Fibroblast of skin of back (primary cell): Measurements from ENCODE around the gene RGL3.
"Not testable (repeated sequence)": the region's sequence is repeated elsewhere in the genome, so short reads cannot be mapped to it uniquely, and the experiment has no call there.

ENCODE experiments used
- DNase-seq: peaks from one replicate; pipeline ENCODE4 v3.0.0-alpha.2; 2013

Gene RGL3

DNA sequence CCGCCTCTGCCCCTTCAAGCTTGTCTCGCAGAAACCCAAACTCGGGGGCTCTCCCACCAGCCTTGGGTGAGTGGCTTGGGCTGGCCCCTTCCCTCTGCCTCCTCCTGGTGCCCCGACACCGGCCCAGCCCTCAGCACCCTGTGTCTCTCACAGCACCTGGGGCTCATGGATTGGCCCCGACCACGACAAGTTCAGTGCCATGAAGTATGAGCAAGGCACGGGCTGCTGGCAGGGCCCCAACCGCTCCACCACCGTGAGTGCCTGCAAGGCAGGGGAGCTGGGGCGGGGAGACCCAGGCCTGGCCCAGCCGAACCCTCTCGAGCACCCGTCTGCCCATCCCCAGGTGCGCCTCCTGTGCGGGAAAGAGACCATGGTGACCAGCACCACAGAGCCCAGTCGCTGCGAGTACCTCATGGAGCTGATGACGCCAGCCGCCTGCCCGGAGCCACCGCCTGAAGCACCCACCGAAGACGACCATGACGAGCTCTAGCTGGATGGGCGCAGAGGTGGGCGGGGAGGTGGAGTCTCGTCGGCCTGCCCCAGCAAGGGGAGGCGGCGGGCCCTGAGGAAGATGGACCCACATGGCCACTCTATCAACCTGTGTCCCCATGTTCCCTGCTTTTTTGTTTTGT lies 29.9 kb upstream of the RGL3 start:
- DNase-seq, result no peak

DNA sequence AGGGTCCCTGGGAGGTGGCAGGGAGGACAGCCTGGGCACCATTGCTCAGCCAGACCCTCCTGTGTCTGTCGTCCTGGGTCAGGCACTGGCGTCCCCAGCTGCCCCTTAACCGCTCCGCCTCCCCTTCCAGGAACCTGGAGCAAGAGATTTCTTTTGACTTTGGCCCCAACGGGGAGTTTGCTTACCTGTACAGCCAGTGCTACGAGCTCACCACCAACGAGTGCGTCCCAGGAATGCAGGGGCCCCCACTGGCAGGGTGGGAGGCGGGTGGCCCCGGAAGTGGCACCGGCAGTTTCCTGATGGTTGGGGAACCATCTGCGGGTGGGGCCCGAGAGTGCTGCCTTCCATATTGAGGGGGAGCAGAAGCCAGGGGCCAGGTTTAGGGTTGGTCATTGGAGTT lies 29.3 kb upstream of the RGL3 start:
- no peak for DNase-seq

GRCh38 chr19:11447347-11448262 lies 28.5 kb upstream of the RGL3 start:
- DNase-seq, result no peak

- peak; percentile 29 for DNase-seq
These were observed 27.7 kb upstream of the RGL3 start for GRCh38 chr19:11446652-11447301.

DNA sequence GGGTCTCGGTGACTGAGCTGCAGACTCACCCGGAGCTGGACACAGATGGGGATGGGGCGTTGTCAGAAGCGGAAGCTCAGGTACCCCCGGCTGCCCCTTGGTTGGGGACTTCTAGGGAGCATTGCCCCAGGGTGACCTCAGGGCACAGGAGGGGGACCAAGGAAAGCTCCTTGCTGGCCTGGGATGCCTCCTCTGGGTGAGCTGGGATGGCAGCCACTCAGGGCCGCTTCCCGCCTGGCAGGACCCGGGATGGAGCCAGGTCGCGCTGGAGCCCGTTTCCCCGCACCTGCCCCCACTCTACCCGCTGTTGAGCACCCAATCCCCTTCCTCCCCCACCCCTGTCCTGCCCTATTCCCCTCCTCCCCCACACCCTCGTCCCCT lies 27.1 kb upstream of the RGL3 start:
- DNase-seq, result no peak

DNA sequence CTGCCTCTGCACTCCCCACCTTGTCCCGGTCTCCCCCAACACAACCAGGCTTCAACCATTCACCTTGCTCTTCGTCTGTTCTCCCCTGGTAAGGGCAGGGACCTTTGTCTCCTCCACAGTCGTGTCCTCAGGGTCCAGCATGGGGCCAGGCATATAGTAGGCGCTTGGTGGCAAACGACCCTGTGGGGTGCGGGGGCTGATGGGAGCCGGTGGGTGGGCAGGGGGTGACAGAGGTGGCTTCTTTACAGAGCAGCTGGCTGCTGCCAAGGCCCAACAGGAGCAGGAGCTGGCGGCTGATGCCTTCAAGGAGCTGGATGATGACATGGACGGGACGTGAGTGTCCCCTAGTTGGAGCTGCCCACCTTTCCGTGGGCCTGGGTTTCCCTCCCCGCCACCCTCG lies 26.0 kb upstream of the RGL3 start:
- no peak for DNase-seq

DNA sequence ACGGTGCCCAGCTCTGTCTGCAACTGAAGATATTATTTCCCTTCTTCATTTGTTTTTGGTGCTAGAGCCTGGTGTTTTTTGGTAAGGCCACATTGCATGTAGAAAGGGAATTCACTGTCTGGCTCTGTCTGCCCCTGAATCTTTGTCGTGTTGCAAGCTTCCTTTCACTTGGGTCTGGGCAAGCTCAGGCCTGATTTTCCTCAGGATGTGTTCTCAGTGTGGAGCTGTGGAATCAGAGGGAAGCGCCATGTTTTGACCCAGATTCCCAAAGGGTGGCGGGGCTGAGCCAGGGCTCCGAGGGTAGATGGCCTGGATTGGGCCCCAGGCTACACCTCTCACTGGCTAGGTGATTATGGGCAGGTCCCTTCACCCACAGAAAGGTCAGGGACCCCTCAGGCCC lies 24.9 kb upstream of the RGL3 start:
- DNase-seq, result no peak

DNA sequence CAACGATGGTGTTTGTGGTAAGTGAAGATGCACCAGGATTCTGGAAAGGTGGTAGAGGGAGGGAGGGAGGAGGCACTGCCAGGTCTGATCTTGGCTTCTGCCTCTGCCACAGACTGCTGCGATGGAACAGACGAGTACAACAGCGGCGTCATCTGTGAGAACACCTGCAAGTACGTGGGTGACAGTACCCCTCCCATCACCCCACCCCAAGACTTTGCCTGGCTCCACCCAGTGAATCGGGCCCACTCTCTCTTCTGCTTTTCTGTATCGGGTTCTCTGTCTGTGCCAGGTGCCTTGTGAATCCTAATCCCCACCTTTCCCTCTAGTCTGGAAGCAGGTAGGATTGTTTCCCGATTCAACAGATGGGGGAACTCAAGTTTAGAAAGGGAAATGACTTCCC lies 18.8 kb upstream of the RGL3 start:
- no peak for DNase-seq

- peak; percentile 18 for DNase-seq
These were observed 16.8 kb upstream of the RGL3 start for GRCh38 chr19:11435833-11436313.

GRCh38 chr19:11435057-11435832 lies 16.1 kb upstream of the RGL3 start, which contains the start of the genes ODAD3 and PRKCSH:
Gene ODAD3 (minus strand): TSS chr19:11435121. CDS start chr19:11435016, 105 bp downstream.
Gene PRKCSH (plus strand): TSS chr19:11435635. CDS start chr19:11436118, 483 bp downstream.
- DNase-seq, result peak; percentile 100

- DNase-seq, result no peak
These were observed 15.6 kb upstream of the RGL3 start for GRCh38 chr19:11434703-11435056.

DNA sequence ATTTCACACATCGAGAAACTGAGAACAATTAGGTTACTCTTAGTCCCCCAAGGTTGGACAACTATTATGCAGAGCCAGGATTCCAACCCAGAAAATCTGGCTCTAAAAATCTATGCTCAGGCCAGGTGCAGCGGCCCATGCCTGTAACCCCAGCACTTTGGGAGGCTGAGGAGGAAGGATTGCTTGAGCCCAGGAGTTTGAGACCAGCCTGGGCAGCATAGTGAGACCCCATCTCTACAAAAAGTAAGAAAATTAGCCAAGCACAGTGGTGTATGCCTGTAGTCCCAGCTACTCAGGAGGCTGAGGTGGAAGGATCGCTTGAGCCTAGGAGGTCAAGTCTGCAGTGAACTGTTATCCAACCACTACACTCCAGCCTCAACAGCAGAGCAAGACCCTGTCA lies 14.4 kb upstream of the RGL3 start:
- DNase-seq, result not testable (repeated sequence)

GRCh38 chr19:11426656-11427055 lies 7.5 kb upstream of the RGL3 start:
- no peak for DNase-seq

DNA sequence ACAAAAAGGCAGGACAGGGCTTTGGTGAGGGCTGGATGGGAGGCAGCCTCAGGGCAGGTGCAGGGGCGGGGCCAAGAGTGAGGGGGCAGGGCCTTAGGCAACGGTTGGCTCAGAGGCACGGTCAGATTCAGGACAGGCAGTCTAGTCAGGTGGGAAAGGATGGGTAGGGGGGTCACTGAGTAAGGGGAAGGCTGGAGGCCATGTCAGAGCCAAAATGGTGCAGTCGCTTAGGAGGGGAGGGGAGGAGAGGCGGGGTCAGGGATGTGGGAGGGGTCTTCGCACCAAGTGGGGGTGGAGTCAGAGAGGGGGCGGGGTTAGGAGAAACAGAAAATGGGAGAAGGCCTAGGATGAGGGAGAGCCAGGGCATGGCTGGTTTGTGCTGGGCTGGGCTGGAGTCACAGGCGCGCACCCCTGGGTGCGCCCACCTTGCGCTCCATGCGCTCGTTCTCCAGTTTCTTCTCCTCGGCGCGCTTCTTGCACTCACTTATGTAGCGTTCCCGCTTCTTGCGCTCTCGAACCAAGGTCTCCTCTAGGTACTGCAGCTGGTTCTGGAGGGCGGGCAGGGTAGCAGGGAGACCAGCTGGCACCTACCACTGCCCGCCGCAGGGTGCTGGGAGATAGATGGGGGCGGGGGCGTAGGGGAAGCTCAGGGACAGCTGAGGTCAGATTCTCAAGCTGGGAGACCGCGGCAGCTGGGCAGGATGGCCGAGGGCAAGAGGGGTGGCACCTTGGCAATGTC lies 6.8 kb upstream of the RGL3 start:
- no peak for DNase-seq

- DNase-seq, result no peak
These were observed 4.7 kb upstream of the RGL3 start for GRCh38 chr19:11423791-11424181.

- no peak for DNase-seq
These were observed 4.2 kb upstream of the RGL3 start for GRCh38 chr19:11423164-11423790.

DNA sequence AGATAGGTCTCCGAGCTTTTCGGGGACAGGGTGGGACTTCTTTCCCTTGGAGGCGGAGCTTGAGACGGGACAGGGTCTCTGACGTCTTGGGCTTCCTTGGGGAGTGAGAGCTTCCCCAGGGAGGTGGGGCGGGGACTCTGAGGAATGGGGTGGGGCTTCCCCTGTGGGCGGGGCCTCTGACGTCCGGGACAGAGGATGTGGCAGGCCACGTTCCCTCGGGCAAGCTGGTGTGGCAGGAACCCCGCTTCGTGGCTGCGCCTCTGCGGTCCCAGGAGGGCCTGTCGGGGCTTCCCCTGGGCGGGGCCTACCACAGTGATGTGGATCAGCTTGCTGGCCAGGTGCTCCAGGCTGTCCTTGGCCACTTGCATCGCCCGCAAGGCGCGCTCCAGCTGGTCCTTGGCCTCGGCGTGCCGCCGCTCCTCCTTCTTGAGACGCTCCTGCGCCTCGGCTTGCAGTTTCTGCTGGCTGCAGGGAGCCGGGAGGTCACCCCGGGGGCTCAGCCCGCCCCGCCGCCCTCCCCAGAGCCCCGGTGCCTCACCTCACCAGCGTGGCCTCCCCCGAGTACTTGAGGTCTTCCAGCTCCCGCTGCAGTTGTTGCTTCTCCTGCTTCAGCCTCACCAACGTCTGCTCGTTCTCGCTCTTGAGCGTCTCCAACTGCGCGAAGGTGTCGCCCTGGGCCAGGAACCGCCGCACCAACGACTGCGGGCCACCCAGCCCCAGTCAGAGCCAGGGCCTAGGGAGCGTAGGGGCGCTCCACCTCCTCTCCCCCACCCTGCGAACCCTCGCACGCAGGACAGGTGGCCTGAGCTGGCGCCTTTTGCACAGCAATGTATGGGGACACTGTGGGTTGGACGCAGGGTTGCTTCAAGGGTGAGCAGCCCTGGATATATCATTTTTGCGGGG lies 3.3 kb upstream of the RGL3 start:
- peak; percentile 54 for DNase-seq

- no peak for DNase-seq
These were observed 2.4 kb upstream of the RGL3 start for GRCh38 chr19:11421371-11422098.
